HCT116 (cell line): ENCODE results near the gene THADA.

Experiments
- SP1 ChIP-seq: IDR thresholded peaks from 2 replicates; pipeline ENCODE4 v1.6.1; 2012; ENCODE audit warnings: low read depth
- TF ChIP-seq, protein P1 (sequence below), 3 experiments: fragments of 200-600 bp in 1 of 3; sonication (generic) in 1 of 3; IDR thresholded peaks in 2 of 3; conservative IDR thresholded peaks in 1 of 3; 2 replicates each; pipeline ENCODE4 v1.5.1; 2012 to 2017; ENCODE audit warnings: low read depth in 2 of 3, low read length in 2 of 3, antibody characterized with exemption in 1 of 3, borderline replicate concordance in 1 of 3, control low read depth in 1 of 3, mild to moderate bottlenecking in 1 of 3, mixed read lengths in 1 of 3, mixed run types in 1 of 3, moderate library complexity in 1 of 3; ENCODE audit not compliant: insufficient read depth in 1 of 3

- TF ChIP-seq SP1, result no peak
- TF ChIP-seq, protein P1, sequence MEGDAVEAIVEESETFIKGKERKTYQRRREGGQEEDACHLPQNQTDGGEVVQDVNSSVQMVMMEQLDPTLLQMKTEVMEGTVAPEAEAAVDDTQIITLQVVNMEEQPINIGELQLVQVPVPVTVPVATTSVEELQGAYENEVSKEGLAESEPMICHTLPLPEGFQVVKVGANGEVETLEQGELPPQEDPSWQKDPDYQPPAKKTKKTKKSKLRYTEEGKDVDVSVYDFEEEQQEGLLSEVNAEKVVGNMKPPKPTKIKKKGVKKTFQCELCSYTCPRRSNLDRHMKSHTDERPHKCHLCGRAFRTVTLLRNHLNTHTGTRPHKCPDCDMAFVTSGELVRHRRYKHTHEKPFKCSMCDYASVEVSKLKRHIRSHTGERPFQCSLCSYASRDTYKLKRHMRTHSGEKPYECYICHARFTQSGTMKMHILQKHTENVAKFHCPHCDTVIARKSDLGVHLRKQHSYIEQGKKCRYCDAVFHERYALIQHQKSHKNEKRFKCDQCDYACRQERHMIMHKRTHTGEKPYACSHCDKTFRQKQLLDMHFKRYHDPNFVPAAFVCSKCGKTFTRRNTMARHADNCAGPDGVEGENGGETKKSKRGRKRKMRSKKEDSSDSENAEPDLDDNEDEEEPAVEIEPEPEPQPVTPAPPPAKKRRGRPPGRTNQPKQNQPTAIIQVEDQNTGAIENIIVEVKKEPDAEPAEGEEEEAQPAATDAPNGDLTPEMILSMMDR (IDR thresholded peaks at IDR 0.05 in 2 of 3, conservative IDR thresholded peaks at IDR 0.05 in 1 of 3; ENCODE audit: borderline replicate concordance in 1 of 3, insufficient read depth in 1 of 3, low read depth in 2 of 3, low read length in 2 of 3), result no peak
These were observed 105.5 kb downstream of the THADA start for GRCh38 chr2:43490252-43490786.
